HEK293T (cell line): ENCODE results near the gene VPS18.

Source experiments
- ARNT ChIP-seq: fragments of 450-650 bp; IDR thresholded peaks from 2 replicates; pipeline ENCODE4 v1.6.1; 2017; ENCODE audit warnings: mild to moderate bottlenecking
- BHLHE40 ChIP-seq: fragments of 450-650 bp; IDR thresholded peaks from 2 replicates; pipeline ENCODE4 v1.6.1; 2016; ENCODE audit warnings: mild to moderate bottlenecking, moderate library complexity, borderline replicate concordance
- CTBP1 ChIP-seq: fragments of 450-650 bp; IDR thresholded peaks from 2 replicates; pipeline ENCODE4 v1.6.1; 2016; ENCODE audit warnings: borderline replicate concordance
- ELF4 ChIP-seq: fragments of 450-650 bp; IDR thresholded peaks from 2 replicates; pipeline ENCODE4 v1.6.1; 2017; ENCODE audit warnings: antibody characterized with exemption
- FOXA1 ChIP-seq: fragments of 450-650 bp; IDR thresholded peaks from 2 replicates; pipeline ENCODE4 v1.6.1; 2016; ENCODE audit warnings: mild to moderate bottlenecking
- FOXK2 ChIP-seq: fragments of 450-650 bp; IDR thresholded peaks from 2 replicates; pipeline ENCODE4 v1.6.1; 2016; ENCODE audit warnings: mild to moderate bottlenecking
- FOXM1 ChIP-seq: fragments of 450-650 bp; IDR thresholded peaks from 2 replicates; pipeline ENCODE4 v1.6.1; 2017; ENCODE audit warnings: mild to moderate bottlenecking, borderline replicate concordance
- HDGF ChIP-seq: fragments of 450-650 bp; IDR thresholded peaks from 2 replicates; pipeline ENCODE4 v1.6.1; 2017; ENCODE audit warnings: antibody characterized with exemption, borderline replicate concordance
- LEF1 ChIP-seq: fragments of 450-650 bp; IDR thresholded peaks from 2 replicates; pipeline ENCODE4 v1.6.1; 2017; ENCODE audit warnings: mild to moderate bottlenecking, borderline replicate concordance
- NFRKB ChIP-seq: fragments of 450-650 bp; IDR thresholded peaks from 2 replicates; pipeline ENCODE4 v1.6.1; 2016; ENCODE audit warnings: mild to moderate bottlenecking, moderate library complexity
- PKNOX1 ChIP-seq: fragments of 450-650 bp; IDR thresholded peaks from 2 replicates; pipeline ENCODE4 v1.6.1; 2016
- SP1 ChIP-seq: fragments of 450-650 bp; IDR thresholded peaks from 2 replicates; pipeline ENCODE4 v1.6.1; 2017
- SUZ12 ChIP-seq: fragments of 450-650 bp; IDR thresholded peaks from 2 replicates; pipeline ENCODE4 v1.6.1; 2016; ENCODE audit warnings: mild to moderate bottlenecking
- TARDBP ChIP-seq: fragments of 450-650 bp; IDR thresholded peaks from 2 replicates; pipeline ENCODE4 v1.6.1; 2016

GRCh38 chr15:40909662-40910630 is 15.7 kb downstream of the VPS18 start:
- TF ChIP-seq FOXK2 (no peak), NFRKB (no peak), ELF4 (no peak), HDGF (no peak), BHLHE40 (no peak), FOXM1 (no peak), PKNOX1 (no peak), SUZ12 (no peak), SP1 (no peak), LEF1 (no peak), CTBP1 (no peak), ARNT (no peak), TARDBP (no peak), FOXA1 (no peak)
